ENCODE measurements around the gene ADARB2. TPM values are rescaled to one million over a fixed set of nuclear protein-coding genes. Genes with fewer than 3 reads are reported as not detected.

Gene ADARB2
- total and polyA plus RNA-seq, 11 donors: 0.07 to 1.2 (median 0.28) TPM; not detected in 4

DNA sequence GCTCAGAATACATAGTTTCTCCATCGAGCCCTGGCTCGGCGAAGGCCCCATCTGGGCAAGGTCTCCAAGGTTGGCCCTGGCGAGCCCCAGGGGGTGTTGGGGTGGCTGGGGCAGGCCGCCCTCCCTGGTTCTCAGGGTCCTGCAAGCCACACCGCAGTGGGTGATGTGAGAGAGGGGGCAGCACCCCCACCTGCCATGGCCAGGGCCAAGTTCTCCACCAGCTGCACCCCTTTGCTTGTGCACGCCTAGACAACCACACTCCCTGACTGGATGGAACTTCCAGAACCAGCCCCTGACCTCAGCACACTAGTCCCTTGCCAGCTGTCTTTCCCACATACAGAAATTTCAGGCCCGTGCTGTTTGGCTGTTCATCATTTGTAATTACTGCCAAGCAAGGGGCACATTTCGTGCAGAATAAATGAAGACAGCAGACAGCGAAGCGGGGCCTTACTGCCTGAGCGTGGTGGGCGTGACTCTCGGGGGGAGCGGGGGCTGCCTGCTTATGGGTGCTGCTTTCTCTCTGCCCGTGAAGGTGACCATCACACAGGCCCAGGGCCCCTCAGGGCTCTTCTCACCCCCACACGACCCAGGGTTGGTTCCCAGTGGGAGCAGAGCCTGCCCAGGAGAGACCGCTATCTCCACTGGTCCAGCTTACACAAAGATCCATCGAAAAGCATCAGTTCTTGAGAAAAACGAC is 85.9 kb downstream of the ADARB2 start:
- H3K27me3 ChIP-seq: peaks cover 0 to 12% (median 0%) of the 10 kb centered on the region in 9 donors
- no peak overlapping the region for H3K4me3 ChIP-seq
- no peaks in the 10 kb centered on the region for H3K36me3 ChIP-seq
- H3K4me1 ChIP-seq: no peaks in the 10 kb centered on the region
- intact Hi-C loops (cut with DNase I): no loop called here
- no peaks in the 10 kb centered on the region for H3K9me3 ChIP-seq
- peak in 1 of 4 donors; percentile 14 for ATAC-seq
- WGBS, 4 donors: 74 to 80% (median 79%) methylated on average over 16 to 20 of the region's 20 CpGs
- H3K27ac ChIP-seq: no peak overlapping the region
- DNase-seq: no peak
- TF ChIP-seq POLR2A (IDR thresholded peaks at IDR 0.05): no peak
- TF ChIP-seq, protein P1, sequence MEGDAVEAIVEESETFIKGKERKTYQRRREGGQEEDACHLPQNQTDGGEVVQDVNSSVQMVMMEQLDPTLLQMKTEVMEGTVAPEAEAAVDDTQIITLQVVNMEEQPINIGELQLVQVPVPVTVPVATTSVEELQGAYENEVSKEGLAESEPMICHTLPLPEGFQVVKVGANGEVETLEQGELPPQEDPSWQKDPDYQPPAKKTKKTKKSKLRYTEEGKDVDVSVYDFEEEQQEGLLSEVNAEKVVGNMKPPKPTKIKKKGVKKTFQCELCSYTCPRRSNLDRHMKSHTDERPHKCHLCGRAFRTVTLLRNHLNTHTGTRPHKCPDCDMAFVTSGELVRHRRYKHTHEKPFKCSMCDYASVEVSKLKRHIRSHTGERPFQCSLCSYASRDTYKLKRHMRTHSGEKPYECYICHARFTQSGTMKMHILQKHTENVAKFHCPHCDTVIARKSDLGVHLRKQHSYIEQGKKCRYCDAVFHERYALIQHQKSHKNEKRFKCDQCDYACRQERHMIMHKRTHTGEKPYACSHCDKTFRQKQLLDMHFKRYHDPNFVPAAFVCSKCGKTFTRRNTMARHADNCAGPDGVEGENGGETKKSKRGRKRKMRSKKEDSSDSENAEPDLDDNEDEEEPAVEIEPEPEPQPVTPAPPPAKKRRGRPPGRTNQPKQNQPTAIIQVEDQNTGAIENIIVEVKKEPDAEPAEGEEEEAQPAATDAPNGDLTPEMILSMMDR (IDR thresholded peaks at IDR 0.05): no peak

DNA sequence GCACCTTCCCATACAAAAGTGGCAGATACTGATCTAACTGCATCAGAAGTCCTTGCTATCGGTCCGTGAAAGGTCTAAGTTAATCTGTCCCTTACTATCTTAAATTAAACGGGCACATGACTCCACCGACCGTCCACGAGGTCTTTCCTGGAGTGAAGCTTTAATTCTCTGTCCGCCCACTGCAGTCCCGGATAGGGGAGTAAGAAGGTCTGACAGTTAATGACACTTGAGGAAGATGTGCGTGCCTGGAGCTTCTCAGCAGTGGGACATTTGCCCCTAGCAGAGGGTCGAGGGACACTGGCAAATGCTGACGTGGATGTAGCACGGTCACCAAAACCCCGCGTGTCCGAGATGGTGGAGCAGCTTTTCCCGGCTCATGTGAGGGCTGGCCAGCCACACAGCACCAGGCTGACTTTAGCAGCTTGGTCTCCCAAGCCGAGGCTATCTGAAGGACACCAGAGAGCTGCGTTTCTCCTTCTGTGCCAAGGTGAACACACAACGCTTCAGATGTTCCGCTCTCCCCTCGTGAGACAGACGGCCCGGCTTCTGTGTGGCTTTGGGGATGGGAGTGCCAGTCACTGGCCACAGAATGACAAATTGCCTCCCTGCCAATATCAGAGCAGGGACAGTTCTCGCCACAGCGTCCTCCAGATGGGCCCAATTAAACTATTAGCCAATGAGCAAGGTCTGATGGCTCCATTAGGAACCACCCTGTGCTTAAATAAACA is 86.6 kb downstream of the ADARB2 start:
- Histone ChIP-seq H3K27me3 (peaks cover 0 to 12% (median 0%) of the 10 kb centered on the region in 9 donors), H3K4me1 (no peaks in the 10 kb centered on the region), H3K9me3 (no peaks in the 10 kb centered on the region), H3K36me3 (no peaks in the 10 kb centered on the region), H3K4me3 (no peak overlapping the region), H3K27ac (no peak overlapping the region)
- 76 to 81% (median 80%) methylated on average over 20 to 25 of the region's 25 CpGs for WGBS, 4 donors
- intact Hi-C loops (cut with DNase I): no loop called here
- no peak for ATAC-seq
- DNase-seq: no peak
- TF ChIP-seq, protein P1 (IDR thresholded peaks at IDR 0.05): no peak
- no peak for TF ChIP-seq POLR2A (IDR thresholded peaks at IDR 0.05)

DNA sequence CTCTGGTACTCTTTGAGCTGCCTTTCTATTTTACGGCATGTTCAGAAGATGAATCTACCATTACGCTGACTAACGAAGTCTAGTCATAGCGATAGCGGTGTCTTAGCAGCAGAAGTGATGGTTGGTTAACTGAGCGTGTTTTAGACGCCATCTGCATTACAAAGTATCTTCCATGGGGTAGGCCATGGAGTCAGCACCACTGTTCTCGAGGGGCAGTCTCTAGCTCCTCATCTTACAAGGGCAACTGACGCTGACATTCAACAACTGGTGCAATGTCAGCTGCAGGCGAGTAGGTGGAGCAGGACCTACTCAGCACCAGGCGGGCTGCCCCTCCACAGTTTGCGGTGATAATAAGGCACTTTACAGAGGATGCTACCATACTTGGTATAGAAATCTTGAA is 88.7 kb downstream of the ADARB2 start:
- WGBS, 4 donors: 77 to 89% (median 86%) methylated on average over 12 of the region's 12 CpGs
- no peak for TF ChIP-seq POLR2A (IDR thresholded peaks at IDR 0.05)
- TF ChIP-seq, protein P1 (IDR thresholded peaks at IDR 0.05): no peak
- no peaks in the 10 kb centered on the region for H3K27me3 ChIP-seq
- no peaks in the 10 kb centered on the region for H3K4me1 ChIP-seq
- no peaks in the 10 kb centered on the region for H3K36me3 ChIP-seq
- H3K27ac ChIP-seq: no peak overlapping the region
- H3K4me3 ChIP-seq: no peak overlapping the region
- intact Hi-C loops (cut with DNase I): no loop called here
- H3K9me3 ChIP-seq: no peaks in the 10 kb centered on the region
- ATAC-seq (no peak), DNase-seq (no peak)

DNA sequence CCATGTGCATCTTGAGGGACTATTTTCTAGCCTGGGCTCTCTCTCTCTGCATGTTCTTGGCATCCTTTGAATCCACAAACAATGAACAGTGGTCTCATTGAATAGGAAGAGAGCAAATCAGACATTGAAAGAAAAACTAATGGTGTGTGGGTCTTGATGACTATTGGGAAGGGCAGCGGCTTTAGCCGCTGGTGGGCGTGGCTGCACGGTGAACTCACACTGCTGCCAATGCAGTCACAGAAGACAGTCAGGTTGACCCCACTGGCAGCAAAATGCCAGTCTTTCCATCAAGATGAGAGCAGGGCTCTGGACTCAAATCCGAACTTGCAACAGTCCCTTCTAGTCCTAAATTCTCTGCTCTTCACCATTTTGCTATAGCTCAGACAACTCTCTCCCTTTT is 91.0 kb downstream of the ADARB2 start:
- intact Hi-C loops (cut with DNase I): no loop called here
- Histone ChIP-seq H3K4me3 (no peak overlapping the region), H3K27me3 (no peaks in the 10 kb centered on the region), H3K4me1 (no peaks in the 10 kb centered on the region), H3K36me3 (no peaks in the 10 kb centered on the region), H3K27ac (no peak overlapping the region), H3K9me3 (no peaks in the 10 kb centered on the region)
- TF ChIP-seq, protein P1 (IDR thresholded peaks at IDR 0.05): no peak
- TF ChIP-seq POLR2A (IDR thresholded peaks at IDR 0.05): no peak
- WGBS, 4 donors: 64 to 75% (median 68%) methylated on average over 5 of the region's 5 CpGs
- DNase-seq (no peak), ATAC-seq (no peak)
